ENCODE results near the gene RPLP2.
A peak's percentile ranks its signal among the peaks of the same experiment; 100 is the strongest.

The RPLP2 gene

DNA sequence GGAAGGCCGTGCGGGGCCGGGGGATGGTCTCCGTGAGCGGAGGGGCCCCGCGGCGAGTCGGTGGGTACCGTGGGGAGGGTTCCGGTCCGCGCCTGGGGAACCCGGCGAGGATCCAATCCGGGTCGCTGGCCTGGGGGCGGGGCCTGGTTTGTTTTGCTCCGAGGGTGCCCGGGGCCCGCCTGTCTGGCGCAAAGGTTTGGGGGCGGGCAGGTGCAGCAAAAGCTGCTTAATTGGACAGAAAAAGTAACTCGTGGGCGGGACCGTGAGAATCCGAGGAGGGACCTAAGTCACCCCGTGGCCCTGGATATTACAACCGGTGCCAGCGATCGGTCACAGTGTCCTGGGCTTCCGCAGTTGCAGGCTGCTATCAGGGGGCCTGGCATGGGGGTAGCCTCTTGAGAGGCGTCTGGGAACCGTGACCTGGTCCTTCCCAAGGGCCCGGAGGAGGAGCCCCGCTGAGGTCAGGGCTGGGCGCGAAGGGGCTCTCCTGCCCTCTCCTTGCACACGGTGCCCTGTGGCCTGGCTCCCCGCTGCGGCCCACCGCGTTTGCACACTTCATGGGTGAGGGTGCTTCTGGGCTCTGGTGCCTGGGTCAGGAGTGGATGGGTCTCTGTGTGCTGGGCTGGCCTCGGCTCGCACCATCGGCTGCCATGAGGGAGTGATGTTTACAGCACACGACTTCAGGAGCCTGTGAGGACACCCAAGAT, 10.3 kb downstream of the RPLP2 start:
- DNase-seq (peak; percentile 92 to 95), ATAC-seq (peak; percentile 79)
- no peaks in the 10 kb centered on the region for H3K9me3 Mint-ChIP-seq
- H3K27ac Mint-ChIP-seq = peak overlapping the region; percentile 76 to 96
- H3K4me1 Mint-ChIP-seq = peaks cover 39% of the 10 kb centered on the region
- H3K27me3 Mint-ChIP-seq = no peaks in the 10 kb centered on the region
- peak overlapping the region; percentile 87 to 93 for H3K4me3 Mint-ChIP-seq

DNA sequence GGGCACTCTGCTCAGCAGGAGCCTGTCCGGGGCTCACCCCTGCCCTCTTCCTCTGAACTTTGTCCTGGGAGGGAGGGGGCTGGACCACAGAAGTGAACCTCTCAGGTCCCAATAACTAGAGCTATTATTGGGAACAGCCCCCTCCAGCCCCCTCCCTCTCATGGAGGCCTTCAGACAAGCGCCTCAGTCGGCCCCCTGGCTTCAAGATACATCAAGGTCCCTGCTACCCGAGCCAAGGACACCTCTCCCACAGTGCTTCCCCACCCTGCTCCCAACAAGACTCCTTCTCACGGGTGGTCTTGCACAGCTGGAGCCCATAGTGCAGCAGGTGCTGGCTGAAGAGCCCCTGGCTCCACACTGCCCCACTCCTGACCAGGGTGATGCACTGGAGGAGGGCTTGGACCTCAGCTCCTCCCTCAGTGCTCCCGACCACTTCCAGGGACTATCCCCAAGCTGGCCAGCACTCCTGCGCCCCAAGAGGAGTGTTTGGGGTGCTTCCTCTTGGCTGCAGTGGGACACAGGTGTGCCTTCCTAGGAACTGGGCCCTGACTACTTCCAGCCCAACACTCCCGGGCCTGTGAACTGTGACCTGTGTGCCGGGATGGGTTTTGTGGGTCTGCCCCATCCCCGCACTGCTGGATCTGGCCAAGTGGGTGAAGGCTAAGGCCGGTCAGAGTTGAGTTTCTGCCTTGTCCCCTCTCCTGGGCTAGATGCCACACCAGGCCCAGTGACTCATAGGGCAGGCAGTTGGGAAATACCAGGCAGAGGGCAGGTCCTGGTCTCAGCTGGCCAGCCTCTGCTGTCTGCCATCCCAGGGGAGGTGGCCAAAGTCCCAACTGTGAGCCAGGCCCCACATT, 11.1 kb downstream of the RPLP2 start:
- peak overlapping the region in 1 of 2 donors; percentile 96 for H3K27ac Mint-ChIP-seq
- peaks cover 44% of the 10 kb centered on the region for H3K4me1 Mint-ChIP-seq
- H3K4me3 Mint-ChIP-seq = peak overlapping the region; percentile 87 to 93
- H3K9me3 Mint-ChIP-seq = no peaks in the 10 kb centered on the region
- ATAC-seq = no peak
- DNase-seq = no peak
- H3K27me3 Mint-ChIP-seq = no peaks in the 10 kb centered on the region

DNA sequence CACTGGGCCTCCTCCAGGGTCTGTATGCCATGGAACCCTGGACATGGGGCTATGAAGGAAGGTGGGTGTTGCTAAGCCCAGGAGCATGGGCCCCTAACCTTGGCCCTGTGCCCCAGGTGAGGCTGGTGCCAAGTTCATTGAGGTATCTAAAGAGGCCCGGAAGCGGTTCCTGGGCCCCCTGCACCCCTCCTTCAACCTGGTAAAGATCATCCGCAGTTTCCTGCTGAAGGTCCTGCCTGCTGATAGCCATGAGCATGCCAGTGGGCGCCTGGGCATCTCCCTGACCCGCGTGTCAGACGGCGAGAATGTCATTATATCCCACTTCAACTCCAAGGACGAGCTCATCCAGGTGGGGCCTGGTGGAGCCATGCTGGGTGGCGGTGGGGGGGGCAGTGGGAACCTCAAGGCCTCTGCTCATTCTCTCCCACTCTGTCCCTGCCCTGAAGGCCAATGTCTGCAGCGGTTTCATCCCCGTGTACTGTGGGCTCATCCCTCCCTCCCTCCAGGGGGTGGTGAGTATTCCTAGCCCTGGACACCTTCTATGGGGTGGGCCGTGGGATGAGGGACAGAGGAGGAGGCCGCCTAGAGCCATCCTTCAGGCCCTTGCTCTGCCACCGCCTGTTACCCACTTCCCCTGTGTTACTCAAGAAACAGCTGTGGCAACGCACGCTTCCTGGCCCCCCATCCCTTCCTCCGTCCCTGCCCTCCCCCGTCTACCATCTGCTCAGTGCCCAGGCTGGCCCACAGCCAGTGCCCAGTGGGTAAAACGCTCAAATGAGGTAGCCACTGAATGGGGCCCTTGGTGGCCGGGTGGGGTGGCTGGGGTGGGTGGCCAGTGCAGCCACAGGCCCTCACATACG, 12.0 kb downstream of the RPLP2 start:
- Mint-ChIP-seq H3K27me3 (no peaks in the 10 kb centered on the region), H3K4me1 (peaks cover 50% of the 10 kb centered on the region), H3K9me3 (no peaks in the 10 kb centered on the region), H3K27ac (peak overlapping the region in 1 of 2 donors; percentile 78), H3K4me3 (peak overlapping the region in 1 of 2 donors; percentile 93)
- ATAC-seq = no peak
- DNase-seq = no peak

DNA sequence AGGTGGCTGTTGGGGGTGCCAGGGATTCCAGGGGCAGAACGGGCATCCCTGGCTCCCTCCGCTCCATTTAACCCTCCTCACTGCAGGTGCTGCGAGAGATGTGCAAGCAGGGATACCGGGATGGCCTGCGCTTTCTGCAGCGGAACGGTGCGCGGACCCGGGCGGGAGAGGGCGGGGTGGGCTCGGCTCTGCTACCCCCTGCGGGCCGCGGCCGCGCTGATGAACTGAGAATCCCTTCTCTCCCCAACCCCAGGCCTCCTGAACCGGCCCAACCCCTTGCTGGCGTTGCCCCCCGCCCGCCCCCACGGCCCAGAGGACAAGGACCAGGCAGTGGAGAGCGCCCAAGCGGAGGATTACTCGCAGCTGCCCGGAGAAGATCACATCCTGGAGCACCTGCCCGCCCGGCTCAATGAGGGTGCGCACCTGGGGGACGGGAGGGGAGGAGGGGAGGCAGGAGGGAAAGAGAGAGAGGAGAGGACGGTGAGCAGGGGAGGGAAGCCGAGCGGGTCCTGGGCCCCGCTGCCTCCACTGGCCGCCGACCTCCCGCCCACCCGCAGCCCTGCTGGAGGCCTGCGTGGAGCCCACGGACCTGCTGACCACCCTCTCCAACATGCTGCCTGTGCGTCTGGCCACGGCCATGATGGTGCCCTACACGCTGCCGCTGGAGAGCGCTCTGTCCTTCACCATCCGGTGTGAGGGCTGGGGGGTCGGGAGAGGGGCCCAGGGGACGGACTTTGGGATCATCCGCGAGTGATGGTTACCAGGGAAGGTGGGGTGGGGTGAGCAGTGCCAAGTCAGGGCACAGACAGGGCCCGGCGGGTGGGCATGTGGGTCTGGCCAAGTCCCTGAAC, 13.9 kb downstream of the RPLP2 start:
- H3K9me3 Mint-ChIP-seq = no peaks in the 10 kb centered on the region
- no peak for ATAC-seq

DNA sequence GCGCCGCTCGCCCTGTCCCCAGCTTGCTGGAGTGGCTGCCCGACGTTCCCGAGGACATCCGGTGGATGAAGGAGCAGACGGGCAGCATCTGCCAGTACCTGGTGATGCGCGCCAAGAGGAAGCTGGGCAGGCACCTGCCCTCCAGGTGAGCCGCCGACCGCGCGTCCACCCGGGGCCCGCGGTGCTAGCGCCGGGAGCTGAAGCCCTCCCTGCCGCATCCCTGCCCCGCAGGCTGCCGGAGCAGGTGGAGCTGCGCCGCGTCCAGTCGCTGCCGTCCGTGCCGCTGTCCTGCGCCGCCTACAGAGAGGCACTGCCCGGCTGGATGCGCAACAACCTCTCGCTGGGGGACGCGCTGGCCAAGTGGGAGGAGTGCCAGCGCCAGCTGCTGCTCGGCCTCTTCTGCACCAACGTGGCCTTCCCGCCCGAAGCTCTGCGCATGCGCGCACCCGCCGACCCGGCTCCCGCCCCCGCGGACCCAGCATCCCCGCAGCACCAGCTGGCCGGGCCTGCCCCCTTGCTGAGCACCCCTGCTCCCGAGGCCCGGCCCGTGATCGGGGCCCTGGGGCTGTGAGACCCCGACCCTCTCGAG, 14.6 kb downstream of the RPLP2 start:
- Mint-ChIP-seq H3K4me3 (no peak overlapping the region), H3K4me1 (peaks cover 56% of the 10 kb centered on the region), H3K9me3 (no peaks in the 10 kb centered on the region), H3K27me3 (peaks cover 22% of the 10 kb centered on the region), H3K27ac (no peak overlapping the region)
- ATAC-seq (no peak), DNase-seq (no peak)

More for the DNA sequence above, 13.9 kb downstream of the RPLP2 start:
- Mint-ChIP-seq H3K27ac (no peak overlapping the region), H3K4me3 (no peak overlapping the region), H3K4me1 (peaks cover 50% of the 10 kb centered on the region), H3K27me3 (peaks cover 15% of the 10 kb centered on the region)
- DNase-seq = no peak

DNA sequence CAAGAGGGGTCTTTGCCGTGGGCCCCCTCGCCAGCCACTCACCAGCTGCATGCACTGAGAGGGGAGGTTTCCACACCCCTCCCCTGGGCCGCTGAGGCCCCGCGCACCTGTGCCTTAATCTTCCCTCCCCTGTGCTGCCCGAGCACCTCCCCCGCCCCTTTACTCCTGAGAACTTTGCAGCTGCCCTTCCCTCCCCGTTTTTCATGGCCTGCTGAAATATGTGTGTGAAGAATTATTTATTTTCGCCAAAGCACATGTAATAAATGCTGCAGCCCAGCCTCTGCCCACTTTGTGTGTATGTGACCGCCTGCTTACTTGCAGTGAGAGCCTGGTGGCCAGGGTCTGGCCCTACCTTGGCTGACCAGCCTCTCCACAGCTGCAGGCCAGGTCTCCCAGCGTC, 15.2 kb downstream of the RPLP2 start:
- Mint-ChIP-seq H3K4me1 (peaks cover 61% of the 10 kb centered on the region), H3K27ac (peak overlapping the region in 1 of 2 donors; percentile 65), H3K4me3 (no peak overlapping the region), H3K27me3 (peaks cover 28% of the 10 kb centered on the region), H3K9me3 (no peaks in the 10 kb centered on the region)
- no peak for ATAC-seq
- DNase-seq = no peak

DNA sequence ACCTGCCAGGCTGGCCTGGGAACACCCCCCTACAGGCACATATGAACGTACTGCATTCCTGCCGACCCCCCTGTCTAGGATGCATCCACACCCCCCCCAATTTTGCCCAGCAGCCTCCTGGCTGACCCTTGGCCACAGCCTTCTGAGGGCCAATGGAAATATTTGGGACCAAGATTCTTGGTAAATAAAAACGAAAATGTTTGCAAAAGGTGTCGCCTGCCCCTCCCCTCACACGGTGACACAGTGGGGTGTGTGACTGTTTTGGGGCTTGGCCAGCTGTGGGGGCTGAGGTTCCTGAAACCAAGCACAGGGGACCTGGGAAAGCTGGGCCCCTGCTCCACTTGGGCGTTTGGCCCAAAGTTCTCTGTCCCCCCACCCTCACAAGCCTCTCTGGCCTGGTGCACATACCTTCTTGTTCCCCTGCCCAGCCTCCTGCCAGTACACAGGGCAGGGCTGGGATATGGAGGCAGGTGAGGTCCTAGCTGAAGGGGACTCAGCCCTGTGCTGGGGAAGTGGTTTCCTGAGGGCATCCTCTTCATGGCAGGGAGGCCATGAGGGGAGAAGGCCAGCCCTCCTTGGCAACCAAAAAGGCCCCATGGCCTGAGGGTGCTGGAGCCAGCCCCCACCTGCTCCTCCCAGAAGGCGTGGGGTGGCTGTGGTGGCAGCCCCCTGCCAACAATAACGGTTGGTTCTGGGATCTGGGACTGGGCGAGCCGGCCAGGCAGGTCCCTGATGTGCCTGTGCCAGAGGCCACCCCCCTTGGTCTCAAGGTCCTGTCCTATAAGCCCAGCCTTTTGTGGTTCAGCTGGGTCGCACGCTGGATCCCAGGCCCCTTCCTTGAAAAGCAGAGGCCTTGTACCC, 15.8 kb downstream of the RPLP2 start:
- H3K27me3 Mint-ChIP-seq = peaks cover 34% of the 10 kb centered on the region

DNA sequence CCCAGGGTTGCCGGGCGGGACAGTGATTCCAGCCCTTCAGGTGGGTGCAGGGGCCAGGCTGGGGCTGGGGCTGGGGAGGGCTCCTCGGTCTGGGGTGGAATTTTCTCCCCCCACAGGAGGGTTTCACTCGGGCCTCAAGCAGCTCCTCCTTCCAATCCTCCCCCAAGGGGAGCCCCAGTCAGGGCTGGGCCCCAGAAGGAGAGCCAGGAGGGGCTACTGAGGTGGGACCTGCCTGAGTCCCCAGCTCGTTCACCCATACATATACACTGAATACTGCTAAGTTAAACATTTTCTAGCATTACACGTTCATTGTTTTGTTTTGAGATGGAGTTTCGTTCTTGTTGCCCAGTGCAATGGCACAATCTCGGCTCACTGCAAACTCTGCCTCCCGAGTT, 16.5 kb downstream of the RPLP2 start:
- Mint-ChIP-seq H3K4me1 (peaks cover 60% of the 10 kb centered on the region), H3K27me3 (peaks cover 40% of the 10 kb centered on the region), H3K9me3 (no peaks in the 10 kb centered on the region), H3K27ac (no peak overlapping the region), H3K4me3 (peak overlapping the region; percentile 80 to 82)
- ATAC-seq (no peak), DNase-seq (no peak)

More for the DNA sequence above, 15.8 kb downstream of the RPLP2 start:
- Mint-ChIP-seq H3K9me3 (no peaks in the 10 kb centered on the region), H3K27ac (peak overlapping the region in 1 of 2 donors; percentile 65), H3K4me3 (no peak overlapping the region), H3K4me1 (peaks cover 62% of the 10 kb centered on the region)
- no peak for ATAC-seq
- DNase-seq = no peak

DNA sequence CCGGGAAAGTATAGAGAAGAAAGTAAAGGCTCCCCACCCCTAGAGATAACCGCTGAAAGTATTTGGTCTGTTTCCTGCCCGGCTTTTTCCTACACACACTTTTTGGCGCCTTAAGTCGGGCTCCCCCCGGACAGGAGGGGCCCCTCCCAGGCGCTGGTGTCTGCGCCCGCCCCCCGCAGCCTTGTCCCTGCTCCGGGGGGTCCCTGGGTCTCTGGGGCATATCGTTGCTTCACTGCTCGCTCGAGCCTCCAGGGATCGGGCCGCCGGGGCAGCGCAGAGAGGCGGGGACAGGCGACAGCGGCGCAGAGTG, 17.0 kb downstream of the RPLP2 start:
- Mint-ChIP-seq H3K27me3 (peaks cover 46% of the 10 kb centered on the region), H3K9me3 (no peaks in the 10 kb centered on the region), H3K4me1 (peaks cover 61% of the 10 kb centered on the region), H3K27ac (no peak overlapping the region), H3K4me3 (peak overlapping the region; percentile 80 to 82)
- ATAC-seq = no peak
- DNase-seq = no peak

DNA sequence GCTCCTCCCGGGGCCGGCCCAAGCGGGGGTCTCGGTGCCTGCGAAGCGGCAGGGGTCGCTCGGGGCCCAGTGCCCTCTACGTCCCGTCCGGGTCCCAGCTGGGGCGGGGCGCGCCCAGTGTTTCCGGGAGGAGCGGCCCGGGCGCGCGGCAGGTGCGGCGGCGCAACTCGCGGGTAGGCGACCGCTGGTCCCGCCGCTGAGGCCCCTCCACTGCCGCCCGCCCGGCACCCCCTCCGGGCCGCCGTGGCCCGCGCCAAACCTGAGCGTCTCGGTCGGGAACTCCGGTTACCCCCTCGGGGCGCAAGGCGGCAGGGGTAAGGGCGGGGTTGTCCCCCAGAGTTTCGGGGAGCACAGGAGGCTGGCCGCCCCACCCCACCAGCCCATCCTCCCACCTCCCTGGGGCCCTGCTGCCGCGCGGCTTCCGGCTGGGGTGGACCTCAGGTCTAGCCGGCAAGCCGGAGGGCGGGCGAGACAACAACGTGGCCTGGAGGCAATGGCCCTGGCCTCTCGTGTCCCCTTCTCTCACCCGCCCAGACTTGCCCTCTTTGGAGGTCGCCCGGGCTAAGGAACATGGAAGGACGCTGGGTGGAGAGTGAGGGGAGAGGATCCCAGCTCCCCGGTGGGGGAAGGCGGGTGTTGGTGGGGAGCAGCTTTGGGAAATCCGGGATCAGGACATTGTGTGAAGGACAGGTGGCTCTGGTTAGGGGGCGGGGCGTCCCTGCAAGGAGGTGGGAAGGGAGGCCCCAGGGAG, 17.6 kb downstream of the RPLP2 start:
- DNase-seq (peak; percentile 49 to 52), ATAC-seq (peak; percentile 44)
- Mint-ChIP-seq H3K9me3 (no peaks in the 10 kb centered on the region), H3K27me3 (peaks cover 51% of the 10 kb centered on the region), H3K4me3 (peak overlapping the region; percentile 80 to 86), H3K27ac (peak overlapping the region in 1 of 2 donors; percentile 28), H3K4me1 (peaks cover 61% of the 10 kb centered on the region)

DNA sequence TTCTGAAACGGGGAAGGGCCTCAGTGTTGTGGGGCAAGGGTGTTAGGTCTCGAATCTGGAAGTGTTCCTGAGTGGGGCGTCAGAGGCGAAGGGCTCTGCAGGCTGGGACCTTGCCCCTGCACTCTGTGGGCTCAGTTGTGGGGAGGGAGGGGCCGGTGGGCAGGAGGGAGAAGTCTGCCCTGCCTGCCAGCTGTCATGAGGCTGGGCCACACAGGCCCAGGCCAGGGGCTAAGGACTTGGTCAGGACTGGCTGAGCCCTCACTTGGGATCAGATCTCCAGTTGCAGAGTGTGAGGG, 18.1 kb downstream of the RPLP2 start, which contains the start of gene CRACR2B:
CRACR2B (plus strand) TSS at position 23 of the 296 bp plus-strand sequence. CDS start 689 bp downstream, outside the sequence.
- Mint-ChIP-seq H3K27ac (peak within 1 kb of the TSS; percentile 28 to 74), H3K4me3 (peak within 1 kb of the TSS; percentile 80 to 86), H3K27me3 (peaks cover 54% of the 10 kb centered on the region), H3K4me1 (peaks cover 64% of the 10 kb centered on the region), H3K9me3 (no peaks in the 10 kb centered on the region)
- DNase-seq = no peak
- no peak for ATAC-seq

DNA sequence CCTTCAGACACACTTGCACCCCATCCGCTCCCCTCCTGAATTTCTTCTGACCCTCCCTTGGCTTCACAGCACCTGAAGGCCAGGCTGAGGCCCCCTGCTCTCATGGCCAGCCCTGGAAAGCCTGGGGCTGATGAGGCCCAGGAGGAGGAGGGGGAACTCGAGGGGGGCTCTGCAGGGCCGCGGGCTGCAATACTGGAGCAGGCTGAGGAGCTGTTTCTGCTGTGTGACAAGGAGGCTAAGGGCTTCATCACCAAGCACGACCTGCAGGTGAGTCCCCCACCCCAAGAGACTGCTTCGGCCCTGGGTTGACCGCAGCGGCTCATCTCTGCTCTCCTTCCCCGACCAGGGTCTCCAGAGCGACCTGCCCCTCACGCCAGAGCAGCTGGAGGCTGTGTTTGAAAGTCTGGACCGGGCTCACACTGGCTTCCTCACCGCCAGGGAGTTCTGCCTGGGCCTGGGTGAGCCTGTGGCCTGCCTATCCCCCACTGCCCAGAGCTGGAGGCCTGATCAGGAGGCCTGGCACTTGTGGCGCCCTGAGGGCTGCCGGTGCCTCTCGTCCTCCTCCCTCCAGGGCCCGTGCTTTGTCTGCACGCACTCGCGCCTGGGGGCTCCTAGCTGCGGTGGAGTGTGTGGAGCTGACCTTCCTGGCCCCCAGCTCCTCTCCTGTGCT, 18.9 kb downstream of the RPLP2 start:
- DNase-seq (no peak), ATAC-seq (no peak)
- peaks cover 54% of the 10 kb centered on the region for H3K27me3 Mint-ChIP-seq
- H3K4me1 Mint-ChIP-seq = peaks cover 66% of the 10 kb centered on the region
- H3K4me3 Mint-ChIP-seq = peak overlapping the region; percentile 69 to 86
- peak overlapping the region in 1 of 2 donors; percentile 74 for H3K27ac Mint-ChIP-seq
- H3K9me3 Mint-ChIP-seq = no peaks in the 10 kb centered on the region

All from stimulated activated naive CD8-positive, alpha-beta T cell treated with anti-CD3 and anti-CD28 coated beads, Interleukin-15, amount 100 ng/mL, for 72 hours (primary cell).